ENCODE data around the gene PPARD.

DNA sequence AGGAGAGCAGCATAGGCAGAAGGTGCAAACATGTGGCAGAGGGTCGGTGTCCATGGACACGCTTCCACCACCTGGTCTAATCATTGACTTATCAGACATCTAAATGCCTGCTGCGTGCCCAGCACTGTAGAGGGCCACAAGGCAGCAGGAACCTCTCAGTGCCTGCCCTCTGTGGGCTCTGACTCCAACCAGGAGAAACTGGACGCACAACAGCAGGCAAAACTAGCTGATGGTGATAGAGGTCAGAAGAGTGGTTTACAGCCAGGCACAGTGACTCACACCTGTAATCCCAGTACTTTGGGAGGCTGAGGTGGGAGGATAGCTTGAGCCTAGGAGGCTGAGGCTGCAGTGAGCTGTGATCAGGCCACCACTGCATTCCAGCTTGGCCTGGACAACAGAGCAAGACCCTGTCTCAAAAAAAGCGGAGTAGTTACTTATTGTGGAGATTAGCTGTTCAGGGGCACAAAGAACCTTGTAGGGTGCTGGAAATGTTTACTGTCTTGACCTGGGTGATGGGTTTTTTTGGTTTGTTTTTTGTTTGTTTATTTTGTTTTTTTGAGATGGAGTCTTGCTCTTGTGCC lies 46.5 kb downstream of the PPARD start:
- no peak for TF ChIP-seq YY1 (IDR thresholded peaks at IDR 0.05; ENCODE audit: insufficient read depth, insufficient read length)
- no peak for TF ChIP-seq ZNF274 (IDR thresholded peaks at IDR 0.05; ENCODE audit: low read depth, low read length)
